T-helper 2 cell treated with Interferon-gamma antibody and Interleukin-4, amounts not matched to agents 5 μg/mL and 100 μg/mL, for 36 hours (primary cell): ENCODE results near the gene FCHO2.

Experiments
- DNase-seq: peaks from one replicate; pipeline ENCODE4 v3.0.0; 2021; ENCODE audit warnings: low spot score
- H3K27ac Mint-ChIP-seq: one replicate; pipeline ENCODE4 v1.8.0; 2021; ENCODE audit warnings: mild to moderate bottlenecking, mixed read lengths
- H3K27me3 Mint-ChIP-seq: one replicate; pipeline ENCODE4 v1.8.0; 2021; ENCODE audit warnings: low read depth, mixed read lengths
- H3K36me3 Mint-ChIP-seq: one replicate; pipeline ENCODE4 v1.8.0; 2021; ENCODE audit warnings: low read depth, mixed read lengths
- H3K4me1 Mint-ChIP-seq: one replicate; pipeline ENCODE4 v1.8.0; 2021; ENCODE audit warnings: low read depth, mixed read lengths
- H3K4me3 Mint-ChIP-seq: one replicate; pipeline ENCODE4 v1.8.0; 2022; ENCODE audit warnings: mild to moderate bottlenecking, moderate library complexity, mixed read lengths
- H3K9me3 Mint-ChIP-seq: one replicate; pipeline ENCODE4 v1.8.0; 2021; ENCODE audit warnings: mixed read lengths

Gene FCHO2

DNA sequence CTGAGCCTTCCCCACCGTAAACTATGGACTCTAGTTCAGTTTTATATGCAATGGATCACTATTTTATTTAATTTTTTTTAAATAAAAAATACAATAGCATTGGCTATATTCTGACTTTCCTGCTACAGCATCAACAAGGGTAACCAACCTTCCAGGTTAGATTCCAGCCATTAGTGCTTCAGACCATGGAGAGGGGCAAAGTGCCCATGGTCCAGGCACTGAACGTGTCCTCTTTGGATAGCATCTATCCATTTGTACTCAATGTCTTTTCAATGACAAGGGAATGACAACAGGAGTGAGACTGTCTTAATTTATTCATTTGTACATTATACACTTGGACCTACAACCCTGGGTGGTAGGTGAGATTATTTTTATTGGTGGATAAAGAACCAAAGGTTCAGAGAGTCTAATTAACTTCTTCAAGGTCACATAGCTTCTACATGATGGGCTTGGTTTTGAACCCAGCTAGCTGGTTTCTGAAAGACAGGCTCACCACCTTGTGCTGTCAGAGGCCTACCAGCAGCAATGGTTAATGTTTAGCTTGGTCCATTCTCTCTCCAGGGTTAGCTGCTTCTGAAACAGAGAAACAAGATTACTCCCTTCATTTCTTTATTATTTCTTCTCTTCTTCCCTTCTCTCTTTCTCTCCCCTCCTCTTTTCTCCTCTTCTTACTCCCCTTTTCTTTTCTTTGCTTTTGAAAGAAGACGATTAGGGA, 176.0 kb downstream of the FCHO2 start:
- Mint-ChIP-seq H3K4me1 (no peaks in the 10 kb centered on the region), H3K27me3 (peaks cover 47% of the 10 kb centered on the region), H3K9me3 (no peaks in the 10 kb centered on the region), H3K27ac (no peak overlapping the region), H3K36me3 (no peaks in the 10 kb centered on the region), H3K4me3 (no peak overlapping the region)
- DNase-seq: no peak

DNA sequence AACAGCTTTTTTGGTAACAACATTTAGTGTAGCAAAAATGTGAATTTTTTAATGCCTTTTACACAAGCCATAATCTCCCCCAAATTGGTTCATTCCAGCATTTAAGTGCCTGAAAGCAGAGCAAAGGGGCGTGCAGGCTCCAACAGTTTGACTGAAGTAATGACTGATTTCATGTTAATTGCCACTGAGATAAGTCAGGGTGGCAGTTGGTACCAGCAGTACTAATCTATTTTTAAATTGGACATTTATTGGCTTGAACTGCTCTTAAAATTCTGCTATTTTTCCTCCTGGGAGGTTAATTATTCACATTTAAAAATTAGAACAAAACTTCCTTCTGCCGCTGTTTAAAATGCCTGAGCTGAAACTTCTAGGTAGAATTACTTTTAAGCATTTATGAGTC, 176.9 kb downstream of the FCHO2 start:
- H3K4me3 Mint-ChIP-seq: no peak overlapping the region
- H3K36me3 Mint-ChIP-seq: no peaks in the 10 kb centered on the region
- H3K4me1 Mint-ChIP-seq: no peaks in the 10 kb centered on the region
- DNase-seq: no peak
- no peaks in the 10 kb centered on the region for H3K9me3 Mint-ChIP-seq
- no peak overlapping the region for H3K27ac Mint-ChIP-seq
- peaks cover 49% of the 10 kb centered on the region for H3K27me3 Mint-ChIP-seq

DNA sequence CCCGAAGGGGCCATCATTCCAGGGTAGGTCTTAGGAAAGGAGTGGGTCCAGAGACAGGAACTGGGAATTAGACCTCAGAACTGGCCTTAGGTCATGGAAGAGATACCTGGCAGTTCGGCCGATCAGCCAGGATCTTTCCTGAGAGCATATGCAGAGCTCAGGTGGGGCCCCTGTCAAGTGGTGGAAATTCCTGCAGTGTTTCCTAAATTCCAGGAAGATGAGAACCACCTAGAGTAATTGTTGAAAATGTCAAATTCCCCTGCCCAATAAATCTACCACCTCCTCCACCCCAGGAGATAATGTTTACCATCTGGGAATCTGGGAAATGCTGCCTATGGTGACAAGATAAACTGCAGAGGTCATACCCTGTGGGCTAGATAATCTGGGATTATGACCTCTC, 179.2 kb downstream of the FCHO2 start:
- peaks cover 51% of the 10 kb centered on the region for H3K27me3 Mint-ChIP-seq
- H3K4me3 Mint-ChIP-seq: no peak overlapping the region
- H3K27ac Mint-ChIP-seq: no peak overlapping the region
- no peak for DNase-seq
- H3K4me1 Mint-ChIP-seq: no peaks in the 10 kb centered on the region
- no peaks in the 10 kb centered on the region for H3K9me3 Mint-ChIP-seq
- H3K36me3 Mint-ChIP-seq: no peaks in the 10 kb centered on the region

DNA sequence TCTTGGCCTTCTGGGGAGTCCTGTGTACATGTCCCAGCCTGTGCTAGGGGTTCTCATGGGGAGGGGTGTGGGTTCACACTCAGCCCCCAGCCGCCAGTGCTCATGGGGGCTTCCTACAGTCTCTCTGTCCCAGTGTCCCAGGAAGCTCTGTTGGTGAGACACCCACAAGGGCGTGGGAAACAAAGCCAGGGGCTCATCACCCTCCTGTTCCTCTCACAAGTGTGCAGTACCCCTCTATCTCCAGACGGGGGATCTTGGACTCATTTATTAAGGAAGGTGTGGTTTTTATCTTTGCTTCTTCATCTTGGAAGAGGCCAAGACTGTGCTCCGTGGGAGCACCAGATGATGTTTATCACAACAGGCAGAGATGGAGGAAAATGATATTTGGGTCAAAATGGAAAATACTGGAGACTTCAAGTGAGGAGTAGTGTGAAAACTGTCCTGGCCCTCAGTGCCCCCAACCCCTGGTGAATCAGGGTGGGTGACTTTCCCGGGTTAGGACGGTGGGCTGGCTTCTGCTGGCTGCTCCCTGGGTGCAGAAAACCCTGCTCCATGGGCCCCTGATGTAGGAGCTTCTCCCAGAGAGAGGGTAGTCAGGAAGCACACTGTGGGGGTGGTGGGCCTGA, 179.7 kb downstream of the FCHO2 start:
- H3K36me3 Mint-ChIP-seq: no peaks in the 10 kb centered on the region
- H3K9me3 Mint-ChIP-seq: no peaks in the 10 kb centered on the region
- H3K4me3 Mint-ChIP-seq: no peak overlapping the region
- DNase-seq: no peak
- no peak overlapping the region for H3K27ac Mint-ChIP-seq
- H3K4me1 Mint-ChIP-seq: no peaks in the 10 kb centered on the region
- H3K27me3 Mint-ChIP-seq: peaks cover 46% of the 10 kb centered on the region

DNA sequence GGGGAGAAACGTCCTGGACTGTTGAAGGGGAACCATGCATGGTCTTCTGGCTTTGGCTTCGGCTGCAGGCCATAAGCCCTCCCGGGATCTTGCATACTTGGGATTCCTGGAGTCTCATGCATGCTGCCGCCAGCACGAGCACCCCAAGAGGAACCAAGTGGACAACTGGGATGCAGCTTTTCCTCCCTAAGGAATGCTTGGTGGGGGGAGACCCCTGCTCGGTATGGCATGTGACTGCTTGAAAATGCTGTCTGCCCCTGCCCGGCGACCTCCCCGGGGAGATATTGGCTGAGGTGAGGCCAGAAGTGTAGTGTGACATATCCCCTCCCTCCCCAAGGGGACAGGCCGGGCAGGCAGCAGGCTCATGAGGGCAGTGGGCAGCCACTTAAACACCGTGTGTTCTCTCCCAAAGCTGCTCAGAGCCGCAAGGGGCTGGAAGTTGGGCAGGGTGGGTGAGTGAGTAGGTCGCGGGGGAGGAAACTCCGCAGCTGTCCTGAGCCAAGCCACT, 180.3 kb downstream of the FCHO2 start:
- DNase-seq: no peak
- H3K9me3 Mint-ChIP-seq: no peaks in the 10 kb centered on the region
- no peaks in the 10 kb centered on the region for H3K4me1 Mint-ChIP-seq
- no peaks in the 10 kb centered on the region for H3K36me3 Mint-ChIP-seq
- peaks cover 44% of the 10 kb centered on the region for H3K27me3 Mint-ChIP-seq
- H3K27ac Mint-ChIP-seq: no peak overlapping the region
- no peak overlapping the region for H3K4me3 Mint-ChIP-seq

DNA sequence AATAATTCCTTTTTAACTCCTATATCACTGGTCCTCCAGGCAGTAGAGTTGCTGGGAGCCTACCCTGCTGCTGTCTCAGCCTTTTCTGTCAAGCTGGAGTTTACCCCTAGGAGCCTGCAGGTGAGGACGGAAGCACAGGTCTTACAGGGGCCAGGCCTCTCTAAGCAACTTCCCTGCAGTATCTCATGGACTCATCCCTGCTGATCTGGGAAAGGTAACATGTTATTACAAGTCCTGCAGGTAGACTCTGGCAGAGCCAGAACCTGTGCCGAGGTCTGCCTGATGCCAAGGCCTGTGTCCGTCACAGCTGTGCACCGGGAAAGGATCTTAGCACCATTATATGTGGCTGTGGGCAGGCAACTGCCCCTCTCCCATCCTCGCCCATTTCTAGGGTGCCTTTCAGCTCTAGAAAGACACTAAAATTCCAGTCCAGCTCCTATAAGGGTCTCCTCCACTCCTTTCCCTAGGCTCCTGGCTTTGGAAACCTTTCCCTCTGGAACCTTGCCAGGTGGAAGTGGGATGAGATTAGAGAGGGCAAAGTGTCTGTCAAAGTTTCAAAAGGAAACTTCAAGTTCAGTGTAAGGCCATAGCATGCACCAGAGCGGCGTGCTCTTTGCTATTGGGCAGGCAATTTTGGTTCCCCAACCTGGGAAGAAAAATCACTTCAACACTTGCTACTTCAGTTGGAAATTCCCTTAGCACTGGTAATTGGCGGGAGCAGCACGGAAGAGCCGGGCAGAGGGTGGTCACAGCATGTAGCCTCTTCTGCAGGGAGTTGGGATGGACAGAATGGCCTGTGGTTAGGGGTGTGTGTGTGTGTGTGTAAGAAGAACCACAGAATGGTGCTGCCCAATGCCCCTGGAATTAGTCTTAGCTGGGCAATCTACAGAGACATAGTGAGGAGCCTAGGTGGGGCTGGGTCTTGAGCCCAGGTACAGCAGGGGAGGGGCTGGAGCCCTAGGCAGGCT, 182.0 kb downstream of the FCHO2 start:
- Mint-ChIP-seq H3K4me1 (no peaks in the 10 kb centered on the region), H3K9me3 (no peaks in the 10 kb centered on the region), H3K27me3 (peaks cover 47% of the 10 kb centered on the region), H3K4me3 (no peak overlapping the region), H3K27ac (no peak overlapping the region), H3K36me3 (no peaks in the 10 kb centered on the region)
- DNase-seq: no peak

DNA sequence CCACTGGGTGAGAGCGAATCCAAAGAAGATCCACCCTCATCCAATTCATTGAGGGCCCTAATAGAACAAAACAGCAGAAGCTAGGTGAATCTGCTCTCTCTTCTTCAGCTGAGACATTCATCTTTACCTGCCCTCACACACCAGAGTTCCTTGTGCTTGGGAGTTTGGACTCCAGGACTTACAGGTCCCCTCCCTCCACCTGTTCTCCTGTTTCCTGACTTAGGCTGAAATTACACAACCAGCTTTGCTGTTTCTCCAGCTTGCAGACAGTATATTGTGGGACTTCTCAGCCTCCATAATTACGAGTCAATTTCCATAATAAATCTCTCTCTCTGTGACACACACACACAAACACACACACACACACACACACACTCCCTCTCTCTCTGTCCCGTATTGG, 183.6 kb downstream of the FCHO2 start:
- no peaks in the 10 kb centered on the region for H3K4me1 Mint-ChIP-seq
- H3K27me3 Mint-ChIP-seq: peaks cover 51% of the 10 kb centered on the region
- DNase-seq: no peak
- H3K9me3 Mint-ChIP-seq: no peaks in the 10 kb centered on the region
- H3K4me3 Mint-ChIP-seq: no peak overlapping the region
- no peaks in the 10 kb centered on the region for H3K36me3 Mint-ChIP-seq
- no peak overlapping the region for H3K27ac Mint-ChIP-seq
